Stimulated activated CD4-positive, alpha-beta T cell treated with anti-CD3 and anti-CD28 coated beads, Interleukin-2, amount 100 ng/mL, for 4 hours (primary cell): Measurements from ENCODE around the gene STK11IP.

Experiments
- DNase-seq: peaks from one replicate; pipeline ENCODE4 v3.0.0-alpha.2; 2020; ENCODE audit warnings: low read depth

STK11IP gene

GRCh38 chr2:219581346-219581745 lies 16.3 kb upstream of the STK11IP start:
- DNase-seq = no peak

DNA sequence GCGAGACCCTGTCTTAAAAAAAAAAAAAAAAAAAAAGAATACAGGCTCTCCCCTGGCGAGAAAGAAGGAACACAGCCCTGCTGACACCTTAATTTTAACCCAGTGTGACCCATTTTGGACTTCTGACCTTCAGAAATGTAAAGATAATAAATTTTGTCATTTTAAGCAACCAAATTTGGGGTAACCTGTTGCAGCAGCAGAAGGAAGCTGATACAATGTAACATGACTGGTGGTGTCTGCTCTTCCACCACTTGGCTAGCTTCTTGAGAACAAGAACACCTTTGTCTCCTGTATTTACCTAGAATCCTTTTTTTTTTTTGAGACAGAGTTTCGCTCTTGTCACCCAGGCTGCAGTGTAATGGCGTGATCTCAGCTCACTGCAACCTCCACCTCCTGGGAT lies 6.6 kb upstream of the STK11IP start:
- DNase-seq = no peak

DNA sequence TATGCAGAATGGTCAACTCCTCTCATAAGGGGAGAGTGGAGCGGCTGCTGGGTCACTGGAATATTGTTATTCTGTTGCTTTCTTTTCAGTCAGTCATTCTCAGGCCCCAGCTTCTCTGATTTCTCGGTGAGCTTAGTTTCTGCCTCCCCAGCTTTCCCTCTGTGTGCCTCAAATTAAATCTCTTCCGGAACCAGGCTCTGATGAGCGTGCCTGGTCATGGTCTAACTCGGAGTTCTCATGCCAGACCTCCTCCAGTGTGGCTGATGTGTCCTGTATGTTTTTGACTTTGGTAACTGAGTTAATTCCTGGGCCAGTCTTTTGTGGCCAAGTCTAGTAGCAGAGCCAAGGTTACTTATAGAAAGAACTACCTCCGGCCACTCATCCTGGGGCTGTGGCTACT lies 4.9 kb upstream of the STK11IP start:
- DNase-seq = no peak

DNA sequence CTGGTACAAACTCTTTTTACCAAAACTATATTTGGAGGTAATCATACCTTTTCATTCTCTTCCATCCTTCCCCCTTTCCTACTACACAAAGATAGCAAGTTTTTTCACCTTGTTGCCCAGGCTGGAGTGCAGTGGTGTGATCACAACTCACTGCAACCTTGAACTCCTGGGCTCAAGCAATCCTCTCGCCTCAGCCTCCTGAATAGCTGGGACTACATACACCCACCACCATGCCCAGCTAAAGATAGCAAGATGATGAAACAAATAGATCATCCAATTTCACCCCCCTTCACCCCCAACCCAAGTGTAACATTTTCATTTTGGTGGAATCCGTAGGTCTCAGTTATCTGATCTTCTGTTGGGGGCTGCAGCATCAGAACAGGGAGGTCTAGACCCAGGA lies 4.5 kb upstream of the STK11IP start:
- no peak for DNase-seq

GRCh38 chr2:219595256-219595655 lies 2.4 kb upstream of the STK11IP start:
- no peak for DNase-seq

DNA sequence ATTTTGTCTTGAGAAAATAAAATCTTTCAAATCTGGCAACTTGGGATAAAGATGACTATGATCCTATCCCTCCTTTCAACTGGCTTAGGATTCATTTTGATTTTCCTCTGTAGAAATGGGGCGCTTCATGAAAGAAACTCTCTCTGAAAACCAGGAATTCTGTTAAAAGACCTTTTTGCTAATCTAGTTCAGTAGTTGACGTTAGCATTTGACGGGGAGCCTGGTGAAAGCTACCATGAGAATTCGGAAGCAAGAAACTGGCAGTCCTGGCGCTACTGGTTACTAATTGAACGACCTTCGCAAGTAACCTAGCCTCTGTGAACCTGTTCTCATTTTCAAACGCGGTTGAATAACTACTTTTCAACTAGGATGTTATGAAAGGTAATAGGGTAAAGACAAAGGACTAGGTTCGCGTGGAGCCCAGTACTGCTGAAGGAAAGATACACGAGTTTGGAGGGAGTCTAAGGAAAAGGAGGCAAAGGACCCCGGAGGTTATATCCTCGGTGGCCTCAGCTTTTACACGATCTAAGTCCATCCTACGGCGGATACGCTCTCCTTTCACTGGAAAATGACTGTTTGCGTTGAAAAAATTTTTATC lies 604 bp upstream of the STK11IP start:
- no peak for DNase-seq

- no peak for DNase-seq
These were observed 836 bp downstream of the STK11IP start for GRCh38 chr2:219598308-219599078.

- DNase-seq = no peak
These were observed 6.1 kb downstream of the STK11IP start for GRCh38 chr2:219603771-219604170.

GRCh38 chr2:219605607-219605954 lies 7.9 kb downstream of the STK11IP start:
- no peak for DNase-seq

GRCh38 chr2:219607931-219608330 lies 10.3 kb downstream of the STK11IP start:
- DNase-seq = no peak

DNA sequence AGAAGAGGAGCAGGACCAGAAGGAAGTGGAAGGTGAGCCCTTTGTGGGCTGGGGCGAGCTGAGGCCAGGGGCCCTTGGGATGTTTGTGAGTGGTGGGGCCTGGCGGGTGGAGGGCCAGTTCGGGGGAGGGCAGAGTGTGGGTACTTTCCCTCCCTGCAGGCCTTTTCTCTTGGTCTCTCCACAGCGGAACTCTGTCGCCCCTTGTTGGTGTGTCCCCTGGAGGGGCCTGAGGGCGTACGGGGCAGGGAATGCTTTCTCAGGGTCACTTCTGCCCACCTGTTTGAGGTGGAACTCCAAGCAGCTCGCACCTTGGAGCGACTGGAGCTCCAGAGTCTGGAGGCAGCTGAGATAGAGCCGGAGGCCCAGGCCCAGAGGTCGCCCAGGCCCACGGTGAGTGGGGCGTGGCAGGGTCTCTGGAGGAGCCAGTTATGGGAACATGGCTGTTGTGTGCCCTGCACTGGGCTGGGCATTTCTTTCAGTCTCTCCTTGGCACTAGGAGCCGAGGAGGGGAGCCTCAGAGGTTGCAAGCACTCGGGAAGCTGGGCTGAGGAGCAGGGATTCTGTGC lies 10.8 kb downstream of the STK11IP start:
- DNase-seq = no peak

GRCh38 chr2:219609149-219609750 lies 11.6 kb downstream of the STK11IP start:
- no peak for DNase-seq

- no peak for DNase-seq
These were observed 13.6 kb downstream of the STK11IP start for GRCh38 chr2:219611306-219611705.

DNA sequence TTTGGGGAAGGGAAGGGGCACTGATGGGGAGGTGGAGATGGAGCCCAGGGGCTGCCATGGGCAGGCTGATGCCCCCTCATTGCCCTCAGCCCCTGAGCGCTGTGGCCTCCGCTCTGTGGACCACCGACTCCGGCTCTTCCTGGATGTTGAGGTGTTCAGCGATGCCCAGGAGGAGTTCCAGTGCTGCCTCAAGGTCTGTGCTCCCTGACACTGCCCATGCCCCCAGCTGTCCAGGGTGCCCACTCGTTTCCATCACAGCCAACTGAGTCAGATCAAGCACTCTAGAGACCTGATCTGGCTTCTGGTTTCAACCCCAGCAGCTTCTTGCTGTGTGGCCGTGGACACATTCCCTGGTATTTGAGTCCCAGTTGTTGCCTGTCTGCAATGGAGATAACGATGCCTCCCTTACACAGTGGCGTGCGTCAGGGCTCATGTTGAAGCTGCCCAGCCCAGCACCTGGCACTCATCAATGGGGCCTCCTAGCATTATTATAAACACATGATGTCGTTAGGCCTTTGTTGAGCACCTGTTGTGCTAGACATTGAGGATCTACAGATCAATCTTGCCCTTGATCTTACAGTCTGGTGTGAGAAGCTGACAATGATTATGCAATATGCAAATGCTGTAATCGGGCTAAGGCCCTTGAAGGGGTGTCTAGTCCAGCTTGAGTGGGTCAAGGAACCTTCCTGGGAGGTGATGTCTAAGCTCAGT lies 14.4 kb downstream of the STK11IP start:
- DNase-seq = no peak

DNA sequence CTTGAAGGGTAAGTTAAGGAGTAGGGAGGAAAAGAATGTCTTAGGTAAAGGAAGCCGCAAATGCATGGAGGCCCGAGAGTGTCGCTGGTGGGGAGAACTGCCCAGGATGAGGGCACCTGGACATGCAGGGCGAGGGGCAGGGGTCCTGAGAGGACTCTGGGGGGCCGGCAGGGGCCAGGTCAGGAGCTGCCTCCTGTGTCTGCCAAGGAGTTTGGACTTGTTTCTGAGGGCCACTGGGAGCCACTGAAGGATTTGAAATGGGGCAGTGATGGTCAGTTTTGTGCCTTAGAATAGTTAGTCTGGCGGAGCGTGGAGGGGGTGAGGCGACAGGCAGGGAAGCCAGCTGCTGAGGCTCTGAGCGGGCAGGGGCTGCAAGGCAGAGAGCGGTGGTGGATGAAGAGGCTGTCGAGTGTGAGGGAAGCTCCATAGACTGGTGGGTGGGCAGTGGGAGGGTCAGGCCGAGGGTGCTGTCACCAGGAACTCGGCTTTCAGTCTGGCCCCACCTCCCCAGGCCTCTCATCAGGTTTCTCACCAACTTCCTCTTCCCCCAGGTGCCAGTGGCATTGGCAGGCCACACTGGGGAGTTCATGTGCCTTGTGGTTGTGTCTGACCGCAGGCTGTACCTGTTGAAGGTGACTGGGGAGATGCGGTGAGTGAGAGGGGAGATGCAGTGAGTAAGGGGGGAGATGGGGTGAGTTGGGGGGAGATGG lies 15.1 kb downstream of the STK11IP start:
- DNase-seq = no peak

- no peak for DNase-seq
These were observed 15.9 kb downstream of the STK11IP start for GRCh38 chr2:219613461-219614070.

DNA sequence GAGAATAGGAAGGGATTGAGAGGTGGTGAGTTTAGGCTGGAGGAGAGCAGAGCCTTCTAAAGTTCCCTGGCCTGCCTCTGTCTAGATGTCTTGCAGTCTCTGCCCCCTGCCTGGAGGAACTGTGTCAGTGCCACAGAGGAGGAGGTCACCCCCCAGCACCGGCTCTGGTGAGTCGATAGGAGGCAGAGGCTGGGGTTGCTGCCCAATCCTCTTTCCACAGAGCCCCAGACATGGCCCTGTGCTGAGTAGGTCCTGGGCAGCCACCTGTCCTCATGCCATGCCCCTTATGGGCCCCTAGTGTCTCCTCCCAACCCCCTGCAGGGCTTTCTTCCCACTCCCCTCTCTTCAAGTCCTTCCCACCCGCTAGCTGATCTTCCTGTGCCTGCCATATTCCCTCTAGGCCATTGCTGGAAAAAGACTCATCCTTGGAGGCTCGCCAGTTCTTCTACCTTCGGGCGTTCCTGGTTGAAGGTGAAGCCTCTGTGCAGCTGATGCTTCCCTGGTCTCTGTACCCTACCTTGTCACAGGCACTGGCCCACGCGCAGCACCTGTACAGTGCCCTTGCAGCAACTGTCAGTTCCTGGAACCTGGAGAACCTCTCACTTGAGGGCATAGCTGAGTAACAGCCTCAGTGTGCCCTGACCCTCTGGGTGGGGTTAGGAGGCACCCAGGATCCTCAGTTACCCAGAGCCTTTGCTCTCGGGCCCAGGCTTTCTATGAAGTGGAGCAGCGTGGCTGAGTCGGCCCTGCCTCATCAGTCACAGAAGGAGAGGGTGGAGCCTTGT lies 16.6 kb downstream of the STK11IP start:
- DNase-seq = no peak

- DNase-seq = no peak
These were observed 17.4 kb downstream of the STK11IP start for GRCh38 chr2:219615036-219615435.

GRCh38 chr2:219615894-219616293 lies 18.2 kb downstream of the STK11IP start:
- DNase-seq = no peak

DNA sequence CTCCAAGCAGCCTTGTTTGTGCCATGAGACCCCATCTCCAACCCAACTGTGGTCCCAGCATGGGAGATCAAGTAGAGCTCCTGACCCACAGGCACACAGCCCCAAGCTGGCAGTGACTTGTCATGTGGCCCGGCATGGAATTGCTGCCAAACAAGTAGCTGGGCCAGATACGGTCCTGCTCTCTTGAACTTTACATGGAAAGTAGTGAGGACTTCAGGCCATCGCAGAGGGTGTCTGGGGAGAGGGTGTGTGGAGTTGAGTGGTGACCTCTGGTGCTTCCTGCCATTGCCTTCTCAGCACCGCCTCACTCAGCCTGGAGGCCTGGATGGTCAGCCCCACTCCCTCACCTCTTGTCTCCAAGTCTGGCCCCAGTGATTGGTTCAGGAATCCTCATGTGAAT lies 18.9 kb downstream of the STK11IP start:
- DNase-seq = no peak

DNA sequence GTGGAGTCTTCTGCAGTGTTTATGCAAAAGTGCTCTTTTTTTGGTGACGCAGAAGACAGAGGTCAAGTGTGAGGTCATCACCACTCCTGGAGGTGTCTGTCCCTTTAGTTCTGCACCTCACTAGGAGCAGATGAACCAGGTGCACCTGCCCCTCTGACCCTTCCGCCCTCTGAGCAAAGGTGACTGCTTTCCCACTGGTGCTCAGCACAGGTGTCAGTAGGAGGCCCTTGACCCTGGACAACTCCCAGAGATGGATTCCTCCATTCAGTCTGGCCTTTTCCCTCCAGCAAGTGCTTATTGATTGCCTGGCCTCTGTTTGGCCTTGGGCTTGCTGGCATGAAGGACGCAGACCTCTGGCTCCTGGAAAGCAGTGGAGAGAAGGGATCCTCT lies 21.1 kb downstream of the STK11IP start:
- DNase-seq = no peak
